Nephron (organoid): ENCODE results near the gene RAB11FIP3.

Experiments
- H3K27ac Mint-ChIP-seq, 3 experiments: 2 replicates each; pipeline ENCODE4 v1.8.0; 2020; ENCODE audit warnings: mixed read lengths in 3 of 3, mild to moderate bottlenecking in 2 of 3, moderate library complexity in 1 of 3
- H3K27me3 Mint-ChIP-seq: 2 replicates; pipeline ENCODE4 v1.8.0; 2021; ENCODE audit warnings: low read depth, mild to moderate bottlenecking, moderate library complexity, mixed read lengths
- H3K36me3 Mint-ChIP-seq: 2 replicates; pipeline ENCODE4 v1.8.0; 2020; ENCODE audit warnings: low read depth, mixed read lengths
- H3K4me1 Mint-ChIP-seq: 2 replicates; pipeline ENCODE4 v1.8.0; 2020; ENCODE audit warnings: mixed read lengths
- H3K4me3 Mint-ChIP-seq, 3 experiments: 2 replicates each; pipeline ENCODE4 v1.8.0; 2020; ENCODE audit warnings: mild to moderate bottlenecking in 3 of 3, mixed read lengths in 3 of 3, moderate library complexity in 2 of 3
- H3K9me3 Mint-ChIP-seq: 2 replicates; pipeline ENCODE4 v1.8.0; 2020; ENCODE audit warnings: mixed read lengths
- TF ChIP-seq, protein P1 (sequence below), 3 experiments: fragments of 200-600 bp; sonication (generic); IDR thresholded peaks; one replicate each; pipeline ENCODE4 v1.5.0; 2021; ENCODE audit warnings: antibody characterized with exemption in 3 of 3; ENCODE audit not compliant: unreplicated experiment in 3 of 3

The RAB11FIP3 gene

DNA sequence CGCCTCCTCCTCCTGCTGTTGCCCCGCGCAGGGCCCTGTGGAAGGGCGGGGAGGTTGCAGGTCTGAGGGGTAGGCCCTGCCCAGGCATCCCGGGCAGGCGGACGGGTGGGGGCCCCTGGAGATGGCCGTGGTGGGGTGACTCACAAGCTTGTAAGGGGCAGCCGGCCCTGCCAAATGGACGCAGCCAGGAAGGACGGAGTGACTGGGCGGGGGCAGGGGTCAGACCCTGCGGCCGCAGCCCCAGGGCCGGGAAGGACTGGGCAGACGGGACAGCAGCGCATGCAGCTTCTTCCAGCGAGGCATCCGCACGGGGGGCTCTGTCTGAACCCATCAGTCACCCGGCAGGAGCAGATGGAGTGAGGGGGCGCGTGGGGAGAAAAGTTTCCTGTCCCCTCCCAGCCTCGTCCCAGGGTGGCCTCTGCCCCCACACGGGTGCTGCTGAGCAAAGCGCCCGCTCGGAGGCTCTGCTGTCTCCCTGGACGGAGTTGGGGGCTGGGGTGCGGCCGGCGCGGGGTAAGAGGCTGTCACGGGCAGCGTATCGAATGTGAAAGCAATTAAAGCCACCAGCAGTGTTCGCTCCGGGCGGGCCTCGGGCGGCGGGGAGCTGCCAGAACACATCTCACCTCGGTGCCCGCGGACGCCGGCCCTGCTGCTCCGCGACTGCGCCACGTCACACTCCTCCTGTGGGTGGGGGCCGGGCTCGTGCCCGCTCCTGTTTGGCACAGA is 129.4 kb downstream of the RAB11FIP3 start:
- Mint-ChIP-seq H3K27me3 (peaks cover 21% of the 10 kb centered on the region), H3K9me3 (no peaks in the 10 kb centered on the region), H3K4me3 (no peak overlapping the region), H3K27ac (peak overlapping the region in 2 of 3 experiments; percentile 10 to 49), H3K36me3 (peaks cover 4% of the 10 kb centered on the region), H3K4me1 (peaks cover 5% of the 10 kb centered on the region)
- TF ChIP-seq, protein P1, sequence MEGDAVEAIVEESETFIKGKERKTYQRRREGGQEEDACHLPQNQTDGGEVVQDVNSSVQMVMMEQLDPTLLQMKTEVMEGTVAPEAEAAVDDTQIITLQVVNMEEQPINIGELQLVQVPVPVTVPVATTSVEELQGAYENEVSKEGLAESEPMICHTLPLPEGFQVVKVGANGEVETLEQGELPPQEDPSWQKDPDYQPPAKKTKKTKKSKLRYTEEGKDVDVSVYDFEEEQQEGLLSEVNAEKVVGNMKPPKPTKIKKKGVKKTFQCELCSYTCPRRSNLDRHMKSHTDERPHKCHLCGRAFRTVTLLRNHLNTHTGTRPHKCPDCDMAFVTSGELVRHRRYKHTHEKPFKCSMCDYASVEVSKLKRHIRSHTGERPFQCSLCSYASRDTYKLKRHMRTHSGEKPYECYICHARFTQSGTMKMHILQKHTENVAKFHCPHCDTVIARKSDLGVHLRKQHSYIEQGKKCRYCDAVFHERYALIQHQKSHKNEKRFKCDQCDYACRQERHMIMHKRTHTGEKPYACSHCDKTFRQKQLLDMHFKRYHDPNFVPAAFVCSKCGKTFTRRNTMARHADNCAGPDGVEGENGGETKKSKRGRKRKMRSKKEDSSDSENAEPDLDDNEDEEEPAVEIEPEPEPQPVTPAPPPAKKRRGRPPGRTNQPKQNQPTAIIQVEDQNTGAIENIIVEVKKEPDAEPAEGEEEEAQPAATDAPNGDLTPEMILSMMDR (IDR thresholded peaks at IDR 0.05; ENCODE audit: unreplicated experiment in 3 of 3) = no peak

DNA sequence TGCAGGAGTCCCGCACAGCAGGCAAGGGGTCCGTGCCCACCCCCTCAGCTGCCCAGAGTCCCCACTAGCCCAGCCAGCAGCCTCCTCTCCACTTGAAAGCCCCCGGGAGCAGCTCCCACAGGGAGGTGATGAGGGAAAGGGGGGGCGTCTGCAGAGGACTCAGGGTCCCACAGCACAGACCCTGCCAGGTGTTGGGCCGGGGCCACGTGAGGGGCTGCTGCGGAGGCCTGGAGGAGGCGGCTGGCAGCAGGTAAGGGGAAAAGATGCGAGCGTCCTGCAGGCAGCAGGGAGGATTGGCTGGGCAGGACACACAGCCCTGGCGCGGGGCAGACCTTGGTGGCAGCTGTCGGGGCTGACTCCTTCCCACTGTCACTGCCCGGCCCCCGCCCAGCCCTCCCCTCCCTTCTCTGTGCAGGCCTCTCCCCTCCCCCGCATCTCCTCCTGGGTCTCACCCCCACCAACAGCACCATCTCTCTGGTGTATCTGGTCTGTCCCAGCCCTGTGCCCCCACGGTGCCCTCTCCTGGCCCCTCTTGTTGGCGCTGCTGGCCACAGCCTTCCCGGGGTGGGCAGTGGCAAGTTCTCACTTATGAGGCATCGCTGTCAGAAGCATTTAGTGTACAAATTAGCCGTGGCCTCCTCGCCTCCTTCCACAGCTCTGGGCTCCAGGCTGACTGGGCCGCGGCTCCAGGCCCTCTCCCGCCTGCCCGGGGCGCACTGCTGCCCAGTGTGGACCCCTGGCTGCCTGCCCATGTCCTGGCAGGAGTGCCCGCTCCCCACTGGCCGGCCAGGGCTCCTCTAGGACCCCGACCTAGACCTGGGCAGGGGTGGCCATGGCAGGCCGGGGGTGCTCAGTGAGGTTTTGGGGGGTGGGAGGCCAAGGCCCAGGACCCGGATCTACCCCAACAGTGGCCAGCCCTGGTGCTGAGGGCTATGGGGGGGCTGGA is 130.4 kb downstream of the RAB11FIP3 start:
- Mint-ChIP-seq H3K4me1 (peaks cover 5% of the 10 kb centered on the region), H3K4me3 (no peak overlapping the region), H3K36me3 (peaks cover 4% of the 10 kb centered on the region), H3K27ac (no peak overlapping the region), H3K27me3 (peaks cover 21% of the 10 kb centered on the region), H3K9me3 (no peaks in the 10 kb centered on the region)
- TF ChIP-seq, protein P1 (IDR thresholded peaks at IDR 0.05; ENCODE audit: unreplicated experiment in 3 of 3) = no peak

DNA sequence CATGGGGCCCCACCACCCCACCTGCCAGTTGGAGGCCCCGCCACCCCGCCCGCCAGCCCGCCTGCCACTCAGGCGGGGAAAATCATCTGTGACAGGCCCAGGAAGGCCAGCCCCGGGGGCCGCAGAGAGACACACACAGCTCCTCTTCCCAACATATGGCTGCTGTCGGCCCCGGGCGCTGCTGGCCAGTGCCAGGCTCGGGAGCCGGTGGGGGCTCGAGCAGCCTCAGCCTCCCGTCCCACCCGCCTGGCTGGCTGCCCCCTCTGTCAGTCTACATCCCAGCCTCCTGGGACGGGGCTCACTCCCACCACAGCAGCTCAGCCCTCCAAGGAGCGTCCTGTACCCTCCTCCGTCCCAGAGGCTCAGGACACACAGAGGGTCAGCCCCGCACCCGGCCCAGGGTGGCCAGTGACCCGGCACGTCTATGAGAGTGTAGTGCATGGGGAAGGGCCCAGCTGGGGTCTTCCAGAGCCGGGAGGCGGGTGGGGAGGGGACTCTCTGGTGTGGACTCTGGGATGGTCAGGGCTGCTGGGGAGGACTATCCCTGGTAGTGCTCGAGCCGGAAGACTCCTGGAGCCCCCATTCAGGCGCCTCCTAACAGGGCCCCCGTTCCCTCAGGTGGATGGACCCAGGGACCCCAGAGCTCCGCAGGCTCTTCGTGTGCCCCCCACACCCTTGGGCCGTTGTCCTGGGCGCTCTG is 131.2 kb downstream of the RAB11FIP3 start:
- TF ChIP-seq, protein P1 (IDR thresholded peaks at IDR 0.05; ENCODE audit: unreplicated experiment in 3 of 3) = no peak
- peaks cover 23% of the 10 kb centered on the region for H3K27me3 Mint-ChIP-seq
- peaks cover 4% of the 10 kb centered on the region for H3K36me3 Mint-ChIP-seq
- H3K27ac Mint-ChIP-seq = no peak overlapping the region
- H3K9me3 Mint-ChIP-seq = no peaks in the 10 kb centered on the region
- peaks cover 5% of the 10 kb centered on the region for H3K4me1 Mint-ChIP-seq
- no peak overlapping the region for H3K4me3 Mint-ChIP-seq

DNA sequence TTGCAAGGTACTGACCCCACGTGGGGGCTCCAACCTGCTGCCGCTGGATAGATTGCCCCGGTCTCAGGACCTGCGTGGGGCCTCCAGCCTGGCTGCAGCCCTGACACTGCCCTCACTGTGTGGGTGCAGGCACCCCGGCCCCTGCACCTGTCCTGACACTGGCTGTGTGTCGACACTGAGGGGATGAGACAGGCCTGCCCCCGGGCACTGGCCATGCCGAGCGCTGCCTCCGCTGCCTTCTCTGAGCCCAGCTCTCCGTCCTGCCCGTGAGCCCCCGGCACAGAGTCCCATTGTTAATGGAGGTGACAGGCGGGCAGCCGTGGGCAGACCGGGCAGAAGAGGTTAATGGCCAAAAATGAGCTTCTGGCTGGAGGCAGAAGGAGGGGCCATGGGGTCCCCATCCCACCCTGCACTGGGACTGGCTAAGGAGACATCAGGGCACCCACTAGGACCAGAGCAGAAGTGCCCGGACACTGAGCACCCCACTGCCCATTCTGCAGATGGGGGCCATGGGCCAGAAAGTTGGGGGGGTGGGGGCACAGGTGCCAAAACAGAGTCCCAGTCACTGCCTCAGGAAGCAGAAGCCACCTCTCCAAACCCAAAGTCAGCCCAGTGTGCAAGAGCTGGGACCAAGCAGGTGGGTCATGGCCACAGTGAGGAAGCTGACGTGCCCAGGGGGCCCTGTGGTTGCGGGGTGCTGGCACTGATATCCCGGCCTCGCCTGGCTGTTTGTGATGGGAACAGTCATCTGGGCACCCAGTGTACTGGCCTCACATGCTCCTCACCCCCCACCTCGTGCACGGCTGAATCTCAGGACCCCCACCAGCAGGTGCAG is 132.2 kb downstream of the RAB11FIP3 start:
- Mint-ChIP-seq H3K9me3 (no peaks in the 10 kb centered on the region), H3K27ac (no peak overlapping the region), H3K4me1 (peaks cover 10% of the 10 kb centered on the region), H3K36me3 (peaks cover 4% of the 10 kb centered on the region), H3K4me3 (no peak overlapping the region), H3K27me3 (peaks cover 33% of the 10 kb centered on the region)
- TF ChIP-seq, protein P1 (IDR thresholded peaks at IDR 0.05; ENCODE audit: unreplicated experiment in 3 of 3) = no peak

DNA sequence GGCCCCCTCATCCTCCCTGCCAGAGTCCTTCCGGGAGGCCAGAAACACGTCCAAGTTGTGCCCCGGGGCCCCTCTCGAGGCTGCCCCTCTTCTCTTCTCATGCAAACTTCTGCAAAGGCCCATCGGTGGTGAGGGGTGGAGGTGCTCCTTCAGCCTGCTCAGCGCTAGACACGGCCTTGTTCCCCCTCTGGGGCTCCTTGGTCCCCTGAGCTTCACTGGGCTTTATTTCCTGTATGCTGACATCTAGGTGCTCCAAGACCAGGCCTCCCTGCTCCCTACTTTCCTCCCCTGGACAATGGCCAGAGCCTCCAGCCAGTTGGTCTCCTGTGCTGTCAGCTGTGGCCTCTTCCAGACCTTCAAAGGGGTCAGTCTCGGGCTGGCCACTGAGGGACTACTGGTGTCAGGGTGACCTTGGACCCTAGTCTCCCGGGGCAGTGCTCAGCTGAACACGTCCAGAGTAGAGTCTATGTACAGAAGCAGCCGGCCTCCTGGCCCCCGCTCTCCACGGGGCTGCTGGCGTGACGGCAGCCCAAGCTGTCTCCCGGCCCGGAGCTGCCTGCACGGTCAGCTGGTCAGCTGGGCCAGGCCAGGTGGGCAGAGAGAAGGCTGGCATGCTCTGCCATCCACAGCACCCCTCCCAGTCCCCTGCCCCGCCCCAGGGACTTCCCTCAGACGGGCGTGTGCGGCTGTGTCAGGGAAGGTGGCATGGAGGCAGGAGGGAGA is 133.0 kb downstream of the RAB11FIP3 start:
- Mint-ChIP-seq H3K36me3 (peaks cover 4% of the 10 kb centered on the region), H3K9me3 (no peaks in the 10 kb centered on the region), H3K4me3 (peak overlapping the region; percentile 12 to 63 (median 48)), H3K27ac (peak overlapping the region in 1 of 3 experiments; percentile 63), H3K27me3 (peaks cover 37% of the 10 kb centered on the region), H3K4me1 (peaks cover 12% of the 10 kb centered on the region)
- TF ChIP-seq, protein P1 (IDR thresholded peaks at IDR 0.05; ENCODE audit: unreplicated experiment in 3 of 3) = no peak
